ENCODE data around the gene TNNC2.

GRCh38 chr20:45816951-45817350, 10.2 kb downstream of the TNNC2 start:
- TF ChIP-seq CTCF (IDR thresholded peaks at IDR 0.05) (no peak), POLR2A (IDR thresholded peaks at IDR 0.05) (no peak)

Measured in lower leg skin (tissue), 3 donors.